IPS-NIHi7 (cell line): ENCODE results near the gene DNAH1.
A peak's percentile ranks its signal among the peaks of the same experiment; 100 is the strongest.

Experiments used
- DNase-seq: peaks from one replicate; pipeline ENCODE4 v3.0.0; 2012; ENCODE audit warnings: mixed read lengths; ENCODE audit errors: extremely low spot score

The DNAH1 gene

DNA sequence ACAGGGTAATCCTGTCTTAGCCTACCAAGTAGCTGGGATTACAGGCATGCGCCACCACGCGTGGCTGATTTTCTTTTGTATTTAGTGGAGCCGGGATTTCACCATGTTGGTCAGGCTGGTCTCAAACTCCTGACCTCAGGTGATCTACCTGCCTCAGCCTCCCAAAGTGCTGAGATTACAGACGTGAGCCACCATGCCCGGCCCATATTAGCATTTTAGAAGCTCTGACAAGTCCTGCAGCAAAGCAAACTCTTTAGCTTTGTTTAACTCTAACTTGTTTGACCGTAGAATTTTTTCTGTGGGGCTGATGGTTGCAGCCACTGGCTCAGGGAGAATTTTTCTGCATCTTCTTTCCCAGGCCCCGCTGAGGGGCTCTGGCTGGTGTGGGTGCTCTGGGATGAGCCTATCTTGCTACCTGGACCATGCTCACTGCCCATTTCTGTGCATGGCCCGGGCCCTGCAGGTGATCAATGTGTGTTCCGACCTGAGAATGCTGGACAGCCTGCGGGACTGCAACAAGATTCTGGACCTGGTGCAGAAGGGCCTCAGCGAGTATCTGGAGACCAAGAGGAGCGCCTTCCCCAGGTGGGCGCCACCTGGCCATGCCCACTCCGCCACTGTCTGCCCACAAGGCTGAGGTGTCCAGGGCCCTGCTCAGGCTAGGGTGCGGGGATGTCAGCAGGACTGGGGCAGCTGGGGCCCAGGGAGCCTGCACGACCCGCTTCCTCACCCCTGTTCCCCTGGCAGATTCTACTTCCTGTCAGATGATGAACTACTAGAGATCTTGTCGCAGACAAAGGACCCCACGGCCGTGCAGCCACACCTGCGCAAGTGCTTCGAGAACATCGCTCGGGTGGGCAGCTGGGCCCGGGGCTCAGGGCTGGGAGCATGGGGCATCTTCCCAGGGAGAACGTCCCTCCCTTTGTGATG is 41.3 kb downstream of the DNAH1 start:
- no peak for DNase-seq

DNA sequence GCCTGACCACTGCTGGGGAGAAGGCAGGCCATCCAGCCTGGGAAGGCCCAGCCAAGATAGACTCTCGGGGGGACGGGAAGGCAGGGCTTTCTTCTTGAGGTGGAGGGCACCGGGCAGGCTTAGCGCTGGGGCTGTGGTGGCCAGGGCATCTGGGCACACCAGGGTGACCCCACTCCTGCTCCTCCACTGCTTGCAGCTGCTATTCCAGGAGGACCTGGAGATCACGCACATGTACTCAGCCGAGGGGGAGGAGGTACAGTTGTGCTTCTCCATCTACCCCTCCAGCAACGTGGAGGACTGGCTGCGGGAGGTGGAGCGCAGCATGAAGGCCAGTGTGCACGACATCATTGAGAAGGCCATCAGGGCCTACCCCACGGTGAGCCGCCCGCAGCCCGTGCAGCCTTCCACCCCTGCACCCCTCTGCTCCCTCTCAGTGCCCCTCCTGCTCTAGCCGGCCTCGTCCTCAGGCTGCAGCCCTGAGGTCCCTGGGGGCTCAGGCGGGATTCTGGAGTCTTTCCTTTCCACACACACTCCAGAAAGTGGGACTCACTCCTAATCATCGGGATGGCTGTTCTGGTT is 42.3 kb downstream of the DNAH1 start:
- DNase-seq = no peak

DNA sequence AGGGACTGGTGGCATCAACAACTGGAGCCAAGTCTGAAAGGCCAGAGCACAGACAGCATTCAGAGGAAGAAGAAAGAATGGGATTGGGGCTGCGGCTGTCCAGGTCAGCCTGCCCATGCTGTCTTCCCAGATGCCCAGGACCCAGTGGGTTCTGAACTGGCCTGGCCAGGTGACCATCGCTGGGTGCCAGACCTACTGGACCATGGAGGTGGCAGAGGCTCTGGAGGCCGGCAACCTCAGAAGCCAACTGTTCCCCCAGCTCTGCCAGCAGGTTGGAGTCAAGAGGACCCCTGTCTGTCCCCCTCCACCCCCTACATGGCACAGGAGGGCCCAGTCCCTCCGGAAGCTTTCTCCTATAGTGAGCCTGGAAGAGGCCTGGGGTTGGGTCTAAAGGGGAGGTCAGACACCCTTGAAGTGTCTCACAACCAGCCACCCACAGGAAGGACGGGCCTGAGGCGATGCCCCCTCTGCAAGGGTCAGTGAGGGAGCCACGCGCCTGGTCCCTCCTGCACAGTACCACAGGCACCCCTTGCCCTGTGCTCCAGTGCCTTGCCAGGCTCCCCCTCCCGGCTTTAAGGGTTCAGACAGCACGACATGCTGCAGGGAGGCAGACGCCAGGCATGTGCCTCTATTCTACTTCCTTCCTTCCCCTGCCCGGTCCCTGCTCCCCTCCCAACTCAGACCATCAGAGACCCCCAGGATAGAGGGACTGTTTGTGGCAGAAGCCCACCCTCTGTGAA is 43.2 kb downstream of the DNAH1 start:
- DNase-seq = no peak

DNA sequence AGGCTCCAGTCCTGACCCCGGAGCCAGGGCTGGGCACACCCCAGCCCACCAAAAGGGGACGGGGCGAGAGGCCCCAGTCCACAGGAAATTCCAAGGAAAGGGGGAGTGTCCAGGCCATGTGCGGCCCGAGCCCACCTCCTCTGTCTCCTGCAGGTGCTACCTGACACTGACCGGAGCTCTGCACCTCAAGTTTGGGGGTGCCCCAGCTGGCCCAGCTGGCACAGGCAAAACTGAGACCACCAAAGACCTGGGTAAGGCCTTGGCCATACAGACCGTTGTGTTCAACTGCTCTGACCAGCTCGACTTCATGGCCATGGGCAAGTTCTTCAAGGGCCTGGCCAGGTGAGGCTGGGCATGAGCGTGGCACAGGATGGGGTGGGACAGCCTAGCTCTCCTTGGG is 44.9 kb downstream of the DNAH1 start:
- no peak for DNase-seq

DNA sequence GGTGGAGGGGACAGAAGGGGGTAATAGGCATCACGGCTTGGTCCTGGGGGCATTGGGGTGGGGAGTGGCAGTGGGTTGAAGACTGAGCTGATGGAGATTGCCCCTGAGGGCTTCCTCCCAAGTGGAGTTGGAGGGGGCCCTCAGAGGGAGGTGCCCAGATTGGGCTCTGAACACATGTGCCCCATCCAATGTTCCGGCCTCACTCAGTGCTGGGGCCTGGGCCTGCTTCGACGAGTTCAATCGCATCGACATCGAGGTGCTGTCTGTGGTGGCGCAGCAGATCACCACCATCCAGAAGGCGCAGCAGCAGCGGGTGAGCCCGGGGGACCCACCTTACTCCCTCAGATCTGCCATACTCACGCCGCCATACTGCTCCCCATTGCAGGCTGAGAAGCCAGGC is 45.3 kb downstream of the DNAH1 start:
- no peak for DNase-seq

DNA sequence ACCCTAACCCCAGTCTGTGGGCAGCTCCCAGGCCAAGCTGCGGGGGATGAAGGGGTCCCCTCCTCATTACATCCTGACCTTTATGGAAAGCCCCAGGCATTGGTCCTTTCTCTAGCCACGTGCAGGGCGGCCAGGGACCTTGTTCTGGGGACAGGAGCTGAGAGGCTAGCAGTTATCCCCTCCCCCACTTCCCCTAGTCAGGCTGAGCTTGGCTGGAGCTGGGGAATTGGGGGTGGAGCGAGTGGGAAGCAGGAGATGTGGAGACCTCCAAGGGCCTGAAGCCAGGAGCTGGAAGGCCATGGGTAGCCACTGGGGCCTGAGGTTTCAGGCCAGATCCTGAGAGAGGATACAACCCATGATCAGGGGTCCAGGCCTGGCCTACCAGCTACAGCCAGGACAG is 45.8 kb downstream of the DNAH1 start:
- DNase-seq = peak; percentile 49

DNA sequence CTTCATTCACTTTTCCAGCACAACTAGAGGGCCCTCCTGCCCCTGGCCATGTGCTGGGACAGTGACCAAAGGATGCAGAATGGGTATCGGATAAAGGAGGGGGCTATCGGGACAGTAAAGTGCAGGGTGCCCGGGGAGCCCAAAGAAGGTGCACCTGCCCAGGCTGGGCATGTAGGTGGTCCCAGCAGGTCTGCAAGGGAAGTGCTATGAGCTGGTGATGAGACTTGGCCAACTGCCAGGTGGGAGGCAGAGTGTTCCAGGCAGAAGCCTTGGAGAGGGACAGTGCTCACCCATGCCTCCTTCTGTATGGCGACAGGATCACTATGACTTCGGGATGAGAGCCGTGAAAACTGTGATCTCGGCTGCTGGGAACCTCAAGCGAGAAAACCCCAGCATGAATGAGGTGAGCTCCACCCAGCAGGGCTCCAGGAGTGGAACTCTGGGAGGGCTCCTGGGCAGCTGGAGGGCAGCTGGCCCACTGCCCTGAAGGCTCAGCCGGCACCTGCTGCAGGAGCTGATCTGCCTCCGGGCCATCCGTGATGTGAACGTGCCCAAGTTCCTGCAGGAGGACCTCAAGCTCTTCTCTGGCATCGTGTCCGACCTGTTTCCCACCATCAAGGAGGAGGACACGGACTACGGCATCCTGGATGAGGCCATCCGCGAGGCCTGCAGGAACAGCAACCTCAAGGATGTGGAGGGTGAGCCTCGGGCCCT is 48.4 kb downstream of the DNAH1 start:
- DNase-seq = no peak

DNA sequence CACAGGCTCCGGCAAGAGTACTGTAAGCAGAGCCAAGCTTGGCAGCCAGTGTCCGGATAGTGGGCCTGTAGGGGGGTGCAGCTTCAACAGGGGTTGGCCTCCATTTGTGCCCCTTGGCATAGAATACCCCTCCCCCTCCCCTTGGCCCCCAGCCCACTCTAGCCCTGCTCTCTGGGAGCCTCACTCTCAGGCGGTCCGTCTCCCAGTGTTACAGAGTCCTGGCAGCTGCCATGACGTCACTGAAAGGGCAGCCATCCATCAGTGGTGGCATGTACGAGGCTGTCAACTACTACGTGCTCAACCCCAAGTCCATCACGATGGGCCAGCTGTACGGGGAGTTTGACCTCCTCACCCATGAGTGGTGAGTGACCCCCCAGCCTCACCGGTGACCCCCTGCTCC is 50.4 kb downstream of the DNAH1 start:
- no peak for DNase-seq

DNA sequence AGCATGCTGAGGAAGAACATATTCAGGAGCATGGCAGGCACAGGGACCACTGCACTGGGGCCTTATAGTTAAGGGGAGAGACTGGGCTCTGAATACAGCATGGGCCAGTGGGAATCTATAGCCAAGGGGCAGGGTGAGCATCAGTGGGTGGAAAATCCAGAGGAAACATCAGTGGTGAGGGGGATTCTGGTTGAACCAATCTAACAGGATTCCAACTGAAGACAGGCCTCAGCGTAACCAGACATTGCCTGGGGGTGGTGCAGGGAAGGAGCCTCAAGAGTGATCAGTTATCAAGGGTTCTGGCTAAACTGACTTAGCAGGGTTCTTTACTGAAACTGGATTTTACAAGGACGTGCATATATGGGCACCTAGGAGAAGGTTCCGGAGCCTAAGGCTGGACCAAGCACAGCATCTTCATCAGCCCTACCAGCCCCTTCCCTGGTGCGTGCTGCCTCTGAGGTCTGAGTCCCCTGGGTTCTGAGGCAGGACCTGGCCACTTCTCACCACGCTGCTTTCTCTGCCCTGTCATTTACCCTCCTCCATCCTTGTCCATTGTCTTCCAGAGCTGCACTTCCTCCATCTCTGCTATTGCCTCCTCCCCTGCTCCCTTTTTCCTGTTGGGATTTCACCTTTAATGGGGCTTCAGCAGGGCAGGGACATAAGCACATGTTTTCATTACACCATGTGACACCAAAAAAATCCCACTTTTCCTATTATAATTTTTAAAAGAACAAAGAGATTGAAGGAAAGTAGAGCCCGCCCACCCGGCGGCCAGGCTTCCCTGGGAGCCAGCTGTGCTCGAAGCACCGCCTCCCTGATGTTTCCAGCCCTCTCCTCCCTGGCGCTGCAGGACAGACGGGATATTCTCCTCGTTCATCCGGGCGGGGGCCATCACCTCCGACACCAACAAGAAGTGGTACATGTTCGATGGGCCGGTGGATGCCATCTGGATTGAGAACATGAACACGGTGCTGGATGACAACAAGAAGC is 52.1 kb downstream of the DNAH1 start:
- DNase-seq = peak; percentile 58

DNA sequence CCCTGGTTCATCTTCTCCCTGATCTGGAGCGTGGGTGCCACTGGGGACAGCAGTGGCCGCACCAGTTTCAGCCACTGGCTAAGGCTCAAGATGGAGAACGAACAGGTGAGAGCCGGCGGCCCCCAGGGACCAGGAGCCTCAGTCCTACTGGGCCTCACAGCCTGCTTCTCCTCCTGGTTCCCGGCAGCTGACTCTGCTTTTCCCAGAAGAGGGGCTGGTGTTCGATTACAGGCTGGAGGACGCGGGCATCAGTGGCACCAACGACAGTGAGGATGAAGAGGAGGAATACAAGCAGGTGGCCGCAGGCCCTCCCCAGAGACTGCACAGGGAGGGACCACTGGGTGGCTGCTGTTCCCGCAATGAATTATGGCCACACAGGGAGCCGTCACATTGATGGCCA is 54.4 kb downstream of the DNAH1 start:
- no peak for DNase-seq

DNA sequence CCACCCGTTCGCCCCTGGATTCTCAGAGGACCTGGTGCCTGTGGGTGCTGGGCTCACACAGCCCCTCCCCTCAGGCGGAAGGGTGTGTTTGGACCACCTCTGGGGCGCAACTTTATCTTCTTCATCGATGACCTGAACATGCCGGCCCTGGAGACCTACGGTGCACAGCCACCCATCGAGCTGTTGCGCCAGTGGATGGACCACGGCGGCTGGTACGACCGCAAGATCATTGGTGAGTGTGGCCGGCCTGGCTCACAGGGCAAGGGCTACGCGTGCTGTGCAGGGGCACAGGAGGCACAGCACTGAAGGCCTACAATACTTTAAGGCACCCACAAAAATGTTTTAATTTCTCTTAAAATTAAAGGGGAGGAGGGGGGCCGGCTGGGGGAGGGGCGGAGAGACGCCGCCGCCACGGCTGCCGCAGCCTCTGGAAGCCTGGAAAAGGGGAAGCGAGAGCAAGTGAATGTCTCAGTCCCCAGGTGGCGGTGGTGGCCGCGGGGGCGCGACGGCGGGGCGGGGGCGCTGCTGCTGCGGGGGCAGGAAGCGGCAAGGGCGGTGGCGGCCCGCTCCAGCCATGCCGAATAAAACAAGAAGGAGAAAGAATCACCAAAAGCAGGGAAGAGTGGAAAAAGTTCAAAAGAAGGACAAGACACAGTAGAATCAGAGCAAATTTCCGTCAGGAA is 56.8 kb downstream of the DNAH1 start:
- peak; percentile 73 for DNase-seq

DNA sequence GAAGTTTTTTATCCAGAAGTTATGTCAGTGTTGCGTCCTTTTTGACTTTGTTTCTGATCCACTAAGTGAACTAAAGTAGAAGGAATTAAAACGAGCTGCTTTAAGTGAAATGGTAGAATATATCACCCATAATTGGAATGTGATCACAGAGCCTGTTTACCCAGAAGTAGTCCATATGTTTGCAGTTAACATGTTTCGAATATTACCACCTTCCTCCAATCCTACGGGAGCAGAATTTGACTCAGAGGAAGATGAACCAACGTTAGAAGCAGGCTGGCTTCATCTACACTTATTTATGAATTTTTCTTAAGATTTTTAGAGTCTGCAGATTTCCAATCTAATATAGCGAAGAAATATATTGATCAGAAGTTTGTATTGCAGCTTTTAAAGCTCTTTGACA is 57.6 kb downstream of the DNAH1 start:
- no peak for DNase-seq

DNA sequence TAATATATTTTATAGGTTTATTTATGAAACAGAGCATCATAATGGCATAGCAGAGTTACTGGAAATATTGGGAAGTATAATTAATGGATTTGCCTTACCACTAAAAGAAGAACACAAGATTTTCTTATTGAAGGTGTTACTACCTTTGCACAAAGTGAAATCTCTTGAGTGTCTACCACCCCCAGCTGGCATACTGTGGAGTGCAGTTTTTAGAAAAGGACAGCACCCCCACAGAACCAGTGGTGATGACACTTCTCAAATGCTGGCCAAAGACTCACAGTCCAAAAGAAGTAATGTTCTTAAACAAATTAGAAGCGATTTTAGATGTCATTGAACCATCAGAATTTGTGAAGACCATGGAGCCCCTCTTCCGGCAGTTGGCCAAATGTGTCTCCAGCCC is 58.1 kb downstream of the DNAH1 start:
- no peak for DNase-seq

DNA sequence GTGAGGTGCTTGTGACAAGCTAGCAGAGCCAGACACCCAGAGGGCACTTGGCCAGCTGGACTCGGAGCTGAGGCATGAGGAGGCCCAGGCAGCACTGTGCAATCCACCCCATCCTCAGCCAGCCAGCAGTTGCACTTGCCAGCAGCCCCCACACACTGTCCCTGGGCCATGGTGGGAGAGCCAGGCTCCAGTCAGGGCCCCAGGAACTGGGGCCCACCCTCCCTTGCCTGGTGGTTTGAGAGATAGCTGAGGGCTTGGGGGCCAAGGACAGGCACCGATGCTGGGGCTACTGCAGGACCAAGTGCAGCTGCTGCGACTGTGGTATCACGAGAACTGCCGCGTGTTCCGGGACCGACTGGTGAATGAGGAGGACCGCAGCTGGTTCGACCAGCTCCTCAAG is 63.5 kb downstream of the DNAH1 start:
- no peak for DNase-seq

DNA sequence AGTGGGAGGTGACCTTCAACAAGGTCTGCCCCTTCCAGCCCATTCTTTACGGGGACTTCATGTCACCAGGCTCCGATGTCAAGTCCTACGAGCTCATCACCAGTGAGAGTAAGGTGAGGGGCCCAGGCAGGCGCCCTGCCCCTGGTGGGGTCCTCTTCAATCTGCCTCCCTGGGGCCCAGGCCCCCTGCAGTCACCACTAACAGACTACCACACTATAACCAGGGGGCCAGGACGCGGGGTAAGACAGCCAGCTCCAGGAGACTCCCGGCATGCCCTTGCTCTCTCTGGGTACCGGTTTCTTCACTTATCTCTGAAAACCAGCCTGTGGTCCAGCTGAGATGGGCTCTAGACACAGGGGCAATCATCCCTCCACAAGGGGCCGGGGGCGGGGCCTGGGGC is 63.9 kb downstream of the DNAH1 start:
- DNase-seq = no peak

DNA sequence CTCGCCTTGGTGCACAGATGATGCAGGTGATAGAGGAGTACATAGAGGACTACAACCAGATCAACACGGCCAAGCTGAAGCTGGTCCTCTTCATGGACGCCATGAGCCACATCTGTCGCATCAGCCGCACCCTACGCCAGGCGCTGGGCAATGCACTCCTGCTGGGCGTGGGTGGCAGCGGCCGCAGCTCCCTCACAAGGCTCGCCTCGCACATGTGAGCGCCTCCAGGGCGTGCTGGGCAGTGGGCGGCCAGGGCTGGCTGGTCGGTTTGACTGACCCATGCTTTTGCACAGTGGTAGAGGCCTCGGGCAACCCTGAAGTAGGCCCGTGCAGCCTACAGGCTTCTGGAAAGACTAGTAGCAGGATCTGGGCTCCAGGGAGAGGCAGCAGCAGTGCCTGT is 65.5 kb downstream of the DNAH1 start:
- DNase-seq = no peak

DNA sequence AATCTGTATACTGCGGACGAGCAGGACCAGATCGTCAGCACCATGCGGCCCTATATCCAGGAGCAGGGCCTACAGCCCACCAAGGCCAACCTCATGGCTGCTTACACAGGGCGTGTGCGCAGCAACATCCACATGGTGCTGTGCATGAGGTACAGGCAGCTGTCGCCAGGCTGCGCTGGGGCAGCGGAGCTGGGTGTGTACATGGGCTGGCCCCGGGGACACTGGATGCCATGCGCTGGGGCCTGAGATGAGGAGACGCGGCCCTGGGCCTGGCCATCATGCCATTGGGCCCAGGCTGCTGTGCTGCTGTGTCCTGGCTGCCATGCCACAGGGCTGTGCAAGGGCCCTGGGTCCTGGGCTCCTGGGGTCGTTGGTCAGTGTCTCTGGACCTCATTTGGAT is 67.3 kb downstream of the DNAH1 start:
- DNase-seq = no peak

DNA sequence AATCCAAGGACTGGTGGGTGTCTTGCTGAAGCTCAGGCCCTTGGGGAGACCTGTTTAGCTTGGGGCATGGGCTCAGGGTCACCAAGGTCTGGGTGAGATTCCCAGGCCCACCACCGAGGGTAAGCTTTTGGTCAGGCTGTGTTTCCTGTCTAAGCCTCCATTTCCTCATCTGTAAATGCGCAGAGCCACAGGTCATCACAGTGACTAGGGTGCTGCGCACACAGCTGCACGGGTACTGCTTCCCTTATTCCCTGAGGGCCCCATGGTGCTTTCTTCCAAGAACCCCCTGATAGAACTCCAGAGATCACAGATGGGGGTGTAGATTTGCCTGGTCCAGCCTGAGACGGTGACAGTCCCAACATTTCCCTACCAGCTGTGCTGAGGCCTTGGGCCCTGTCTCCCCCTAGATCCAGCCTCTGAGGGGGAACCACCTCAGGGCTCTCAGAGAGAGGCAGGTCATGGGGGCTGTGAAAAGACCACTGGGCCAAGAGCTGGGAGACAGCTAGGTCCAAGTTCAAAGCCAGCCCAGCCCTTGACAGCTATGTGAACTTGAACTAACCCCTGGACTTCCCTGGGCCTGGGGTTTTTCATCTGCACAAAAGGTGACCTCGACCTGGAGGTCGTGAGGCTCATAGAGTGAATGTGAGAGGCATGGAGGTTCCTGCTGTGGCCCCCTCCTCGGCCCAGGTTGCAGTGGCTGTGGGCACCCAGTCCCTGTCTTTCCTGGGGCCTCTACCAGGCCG is 68.1 kb downstream of the DNAH1 start:
- no peak for DNase-seq

DNA sequence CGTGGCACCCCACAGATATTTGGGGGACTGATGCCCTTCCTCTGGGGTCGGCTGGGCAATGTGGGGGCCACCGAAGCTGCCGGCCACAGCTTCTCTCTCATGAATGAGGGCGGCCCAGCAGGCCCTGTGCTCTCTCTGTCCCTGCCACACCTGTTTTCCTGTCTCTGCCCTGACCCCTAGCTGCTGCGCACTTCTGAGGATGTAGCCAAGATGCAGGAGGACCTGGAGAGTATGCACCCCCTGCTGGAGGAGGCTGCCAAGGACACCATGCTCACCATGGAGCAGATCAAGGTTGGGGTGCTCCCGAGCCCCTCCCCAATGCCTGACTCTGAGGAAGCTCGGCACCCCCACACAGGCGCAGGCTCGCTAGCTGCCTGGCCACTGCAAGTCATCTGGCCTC is 69.0 kb downstream of the DNAH1 start:
- peak; percentile 96 for DNase-seq

DNA sequence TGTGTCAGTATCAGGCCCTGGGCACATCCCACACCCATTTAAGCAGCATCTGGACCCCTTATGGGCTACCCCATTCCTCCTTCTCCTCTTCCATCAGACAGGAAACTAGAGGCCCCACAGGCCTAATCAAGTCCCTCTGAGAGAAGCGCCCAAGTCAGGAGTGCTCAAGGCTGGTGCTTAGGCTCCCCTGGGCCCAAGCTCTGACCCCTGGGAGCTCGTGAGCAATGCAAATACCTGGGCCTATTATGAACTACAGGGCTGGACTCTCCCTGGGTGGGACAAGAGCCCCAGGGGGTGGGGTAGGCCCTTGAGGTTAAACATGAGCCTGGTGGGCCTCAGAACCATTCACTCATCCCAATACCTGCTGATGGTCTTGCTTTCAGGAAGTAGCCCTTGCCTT is 71.4 kb downstream of the DNAH1 start:
- DNase-seq = no peak
